RKO (cell line): ENCODE measurements around the gene GRID1.

Experiments
- DNase-seq: peaks from one replicate; pipeline ENCODE4 v3.0.0-alpha.2; 2016; ENCODE audit warnings: low spot score

GRID1 gene

DNA sequence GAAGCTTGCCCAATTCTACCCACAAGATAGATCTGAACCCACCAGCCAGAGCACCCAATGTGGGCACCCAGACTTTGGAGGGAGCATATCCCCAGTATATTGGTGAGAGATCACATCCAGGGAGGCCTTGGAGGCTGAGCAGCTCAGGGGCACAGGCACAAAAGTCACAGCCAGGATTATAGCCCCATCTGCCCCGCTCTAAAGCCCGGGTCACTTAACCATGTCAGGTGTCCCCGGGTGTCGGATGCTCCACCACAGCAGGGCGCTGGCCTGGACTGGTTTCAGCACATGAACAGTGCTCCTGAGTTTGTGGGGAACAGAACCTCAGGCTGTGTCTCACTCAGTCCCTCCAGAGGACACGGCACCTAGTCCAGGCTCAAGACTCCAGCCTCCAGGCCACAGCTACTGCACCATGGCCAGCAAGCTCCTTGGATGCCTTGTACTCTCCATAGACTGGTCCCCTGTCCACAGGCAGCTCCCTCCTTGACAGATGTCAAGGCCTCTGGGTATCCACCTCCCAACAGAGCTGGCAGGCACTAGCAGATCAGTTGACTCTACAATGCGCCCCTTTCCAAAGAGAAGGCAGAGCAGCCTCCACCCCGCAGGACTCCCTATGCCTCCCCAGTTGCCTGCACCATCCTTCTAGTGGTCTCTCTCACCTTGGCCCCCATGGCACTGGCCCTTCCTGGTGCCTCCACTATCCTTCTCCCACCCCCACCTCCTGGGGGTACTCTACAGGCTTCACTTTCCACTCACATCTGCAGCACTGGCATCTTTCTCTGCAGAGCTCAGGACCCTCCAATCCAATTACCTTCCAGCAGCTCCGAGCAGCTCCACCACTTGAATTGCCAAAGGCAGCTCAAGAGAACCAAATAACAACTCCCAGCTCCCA, 306.0 kb downstream of the GRID1 start:
- no peak for DNase-seq

GRCh38 chr10:86059892-86060291, 306.7 kb downstream of the GRID1 start:
- no peak for DNase-seq

- DNase-seq, result no peak
Observed at GRCh38 chr10:86058964-86059363, 307.6 kb downstream of the GRID1 start.

- DNase-seq, result no peak
Observed at GRCh38 chr10:86057708-86058107, 308.9 kb downstream of the GRID1 start.

- DNase-seq, result no peak
Observed at GRCh38 chr10:86056672-86057071, 309.9 kb downstream of the GRID1 start.

DNA sequence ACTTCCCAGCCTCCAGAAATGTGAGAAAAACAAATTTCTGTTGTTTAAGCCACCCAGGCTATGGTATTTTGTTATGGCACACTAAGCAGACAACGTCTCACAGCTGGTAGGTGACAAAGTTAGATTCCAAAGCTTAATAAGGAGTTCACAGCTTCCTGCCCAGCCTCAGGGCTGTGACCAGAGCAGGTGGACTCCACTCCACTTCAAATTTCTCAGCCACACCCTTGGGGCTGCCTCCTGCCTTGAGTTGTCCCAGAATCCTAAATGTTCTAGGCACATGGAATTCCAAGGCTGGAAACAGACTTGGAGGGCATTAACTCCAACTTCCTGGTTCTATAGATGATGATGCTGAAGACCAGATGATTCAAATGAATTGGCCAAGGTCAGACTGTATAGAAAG, 310.7 kb downstream of the GRID1 start:
- DNase-seq, result no peak

DNA sequence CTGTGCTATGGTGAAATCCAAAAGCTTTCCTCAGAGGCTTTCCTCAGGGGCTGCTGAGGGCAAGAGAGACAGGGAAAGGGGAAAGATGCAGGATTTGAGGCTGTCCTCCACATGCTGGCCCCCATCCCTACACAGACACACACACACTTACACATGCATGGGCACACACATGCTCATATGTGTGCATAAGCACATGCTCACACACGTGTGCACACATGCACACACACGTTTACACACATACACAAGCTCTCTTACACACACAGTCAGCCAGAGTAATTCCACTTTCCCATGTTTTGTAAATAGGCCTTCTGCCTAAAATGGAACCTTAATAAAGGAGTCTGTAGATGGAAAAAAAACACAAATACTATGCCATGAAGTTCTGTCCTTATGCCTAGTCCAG, 312.9 kb downstream of the GRID1 start:
- DNase-seq, result no peak

- no peak for DNase-seq
Observed at GRCh38 chr10:86051586-86051985, 315.0 kb downstream of the GRID1 start.

- DNase-seq, result no peak
Observed at GRCh38 chr10:86049442-86049841, 317.2 kb downstream of the GRID1 start.

- DNase-seq, result no peak
Observed at GRCh38 chr10:86048973-86049372, 317.6 kb downstream of the GRID1 start.

DNA sequence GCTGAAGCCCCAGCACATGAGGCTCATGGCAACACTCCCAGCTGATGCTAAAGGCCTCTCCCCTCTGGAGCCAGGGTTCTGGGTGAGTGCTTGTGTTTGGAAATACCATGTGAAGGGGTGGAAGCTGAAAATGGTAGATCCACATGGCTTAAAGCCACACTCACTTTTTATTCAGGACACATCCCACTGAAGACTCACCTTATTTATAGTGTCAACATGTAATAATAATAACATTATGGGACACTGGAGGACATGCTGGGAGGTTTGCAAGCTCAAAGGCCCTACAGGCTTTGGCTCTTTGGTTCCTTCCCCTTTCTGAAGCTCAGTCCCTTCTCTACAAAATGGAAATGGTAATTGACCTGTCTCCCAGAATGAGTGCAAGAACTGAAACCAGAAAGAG, 318.0 kb downstream of the GRID1 start:
- no peak for DNase-seq

DNA sequence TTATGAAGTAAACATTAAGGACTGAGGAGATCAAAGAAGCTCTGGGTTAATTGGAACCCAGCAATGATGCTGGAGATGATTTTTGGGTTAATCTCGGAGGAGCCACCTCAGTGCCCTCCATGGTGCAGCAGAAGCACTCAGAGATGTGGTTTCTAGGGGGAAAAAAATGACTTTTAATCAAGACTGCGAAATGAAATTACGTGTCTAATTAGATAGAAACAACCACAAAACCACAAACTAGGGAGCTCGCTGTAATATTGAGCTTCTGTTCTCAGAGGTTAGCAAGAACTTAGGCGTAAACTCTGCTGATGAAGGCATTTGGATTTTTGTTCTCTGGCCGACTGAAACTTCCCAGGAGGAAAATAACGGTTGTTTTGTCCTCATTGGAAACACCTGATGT, 319.0 kb downstream of the GRID1 start:
- no peak for DNase-seq

DNA sequence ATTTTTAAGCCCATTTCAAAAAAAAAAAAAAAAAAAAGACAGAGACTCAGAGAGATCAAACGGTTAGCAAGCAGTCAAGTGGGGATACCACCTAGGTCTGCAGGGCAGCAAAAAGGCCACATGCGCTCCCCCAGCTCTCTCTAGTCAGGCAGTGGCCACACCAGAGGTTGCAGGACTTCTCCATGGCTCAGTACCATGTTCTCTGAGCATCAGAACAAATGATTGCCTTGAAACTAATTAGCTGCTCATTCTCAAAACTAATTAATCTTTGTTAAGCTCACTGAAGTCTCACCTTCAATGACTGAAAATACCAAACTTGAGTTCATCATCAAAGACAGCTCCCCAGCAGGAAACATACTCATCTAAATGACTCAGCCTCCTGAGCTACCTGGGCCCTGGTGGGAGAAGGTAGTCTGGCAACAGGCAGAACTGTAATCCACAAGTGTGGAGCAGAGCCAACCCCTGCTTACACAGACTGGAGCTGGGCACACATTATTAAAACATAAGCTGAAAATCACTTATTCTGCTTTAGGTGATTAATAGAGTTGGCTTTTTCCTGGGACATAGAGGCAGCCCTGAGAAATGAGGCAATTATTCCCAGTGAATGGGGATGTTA, 319.6 kb downstream of the GRID1 start:
- no peak for DNase-seq

- DNase-seq, result no peak
Observed at GRCh38 chr10:86045896-86046295, 320.7 kb downstream of the GRID1 start.

DNA sequence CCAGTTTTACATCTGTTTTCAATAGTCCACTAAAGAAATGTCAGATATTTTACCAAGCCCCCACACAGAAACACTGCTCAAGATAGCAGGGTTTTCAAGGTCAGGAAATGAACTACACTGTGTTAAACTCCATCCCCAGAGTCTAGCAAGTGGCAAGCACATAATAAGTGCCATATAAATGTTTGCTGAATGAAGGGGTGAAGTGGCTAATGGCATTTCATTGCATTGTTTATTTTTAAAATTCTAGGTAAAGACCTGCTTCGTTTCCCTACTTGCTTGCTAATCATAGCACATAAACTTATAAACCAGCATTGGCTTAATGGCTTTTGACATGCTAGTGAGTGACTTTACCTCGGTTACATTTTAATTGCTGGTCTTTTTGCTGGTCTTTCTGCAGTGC, 322.6 kb downstream of the GRID1 start:
- no peak for DNase-seq

- no peak for DNase-seq
Observed at GRCh38 chr10:86043236-86043635, 323.4 kb downstream of the GRID1 start.

GRCh38 chr10:86042161-86042560, 324.4 kb downstream of the GRID1 start:
- DNase-seq, result no peak

GRCh38 chr10:86041116-86041515, 325.5 kb downstream of the GRID1 start:
- DNase-seq, result no peak

DNA sequence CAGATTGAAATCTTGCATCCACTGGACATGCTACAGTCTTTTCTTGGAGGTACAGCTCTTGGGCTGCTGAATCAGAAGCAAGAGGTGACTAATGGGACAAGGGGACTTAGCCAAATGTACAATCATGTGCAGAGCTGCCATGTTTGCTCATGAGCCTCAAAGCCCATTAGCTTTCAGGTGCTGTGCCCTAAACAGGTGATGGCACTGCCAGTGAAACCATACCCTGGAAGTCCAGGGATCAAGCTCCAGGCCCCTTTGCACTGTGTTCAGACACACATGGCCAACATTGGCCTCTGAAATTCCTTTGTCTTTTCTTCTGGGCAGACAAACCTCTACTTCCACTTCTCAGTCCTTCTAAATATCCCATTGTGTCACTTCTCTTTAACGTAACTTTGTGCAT, 328.2 kb downstream of the GRID1 start:
- no peak for DNase-seq

DNA sequence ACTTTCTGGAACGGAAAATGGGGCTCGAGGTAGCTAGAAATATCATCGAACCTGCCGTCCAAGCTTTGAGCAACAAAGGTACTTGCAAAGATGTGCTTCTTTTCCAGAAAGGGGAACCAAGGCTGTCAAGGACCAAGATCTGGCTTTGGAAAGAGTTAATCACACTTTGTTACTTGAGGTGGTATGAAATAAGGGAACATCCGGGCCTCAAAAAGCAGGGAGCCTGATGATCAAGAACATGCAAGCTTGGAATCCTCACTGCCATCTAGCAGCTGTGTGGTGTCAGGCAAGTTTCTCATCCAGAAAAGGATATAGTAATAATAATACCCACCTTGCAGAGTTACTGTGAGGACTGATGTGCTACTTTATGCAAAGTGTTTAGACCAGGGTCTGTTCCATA, 329.5 kb downstream of the GRID1 start:
- DNase-seq, result no peak

DNA sequence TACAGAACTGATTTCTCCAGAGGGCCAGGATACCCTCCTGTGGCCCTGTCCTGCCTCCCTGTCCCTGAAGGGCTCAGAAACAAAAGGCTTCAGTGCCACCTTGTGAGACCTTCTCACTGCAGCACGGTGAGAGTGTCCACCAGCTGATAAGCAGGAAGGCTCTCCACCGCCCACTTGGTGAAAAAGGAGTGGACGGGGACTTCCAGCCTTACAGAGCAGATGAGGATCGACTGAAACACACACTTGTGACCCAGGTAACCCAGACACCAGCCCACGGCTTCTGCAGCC, 330.1 kb downstream of the GRID1 start:
- no peak for DNase-seq

- no peak for DNase-seq
Observed at GRCh38 chr10:86035791-86036543, 330.6 kb downstream of the GRID1 start.

- DNase-seq, result no peak
Observed at GRCh38 chr10:86034710-86035109, 331.9 kb downstream of the GRID1 start.
